HG03045 (cell line): ENCODE measurements around the gene AMTN.
"Not testable (repeated sequence)": the region's sequence is repeated elsewhere in the genome, so short reads cannot be mapped to it uniquely, and the experiment has no call there.

Experiments used
- ATAC-seq: cut with Tn5 transposase; IDR thresholded peaks from one replicate; pipeline ENCODE4 v1.9.1; 2021; ENCODE audit warnings: mild to moderate bottlenecking, moderate library complexity; ENCODE audit not compliant: unreplicated experiment

Gene AMTN, protein sequence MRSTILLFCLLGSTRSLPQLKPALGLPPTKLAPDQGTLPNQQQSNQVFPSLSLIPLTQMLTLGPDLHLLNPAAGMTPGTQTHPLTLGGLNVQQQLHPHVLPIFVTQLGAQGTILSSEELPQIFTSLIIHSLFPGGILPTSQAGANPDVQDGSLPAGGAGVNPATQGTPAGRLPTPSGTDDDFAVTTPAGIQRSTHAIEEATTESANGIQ

DNA sequence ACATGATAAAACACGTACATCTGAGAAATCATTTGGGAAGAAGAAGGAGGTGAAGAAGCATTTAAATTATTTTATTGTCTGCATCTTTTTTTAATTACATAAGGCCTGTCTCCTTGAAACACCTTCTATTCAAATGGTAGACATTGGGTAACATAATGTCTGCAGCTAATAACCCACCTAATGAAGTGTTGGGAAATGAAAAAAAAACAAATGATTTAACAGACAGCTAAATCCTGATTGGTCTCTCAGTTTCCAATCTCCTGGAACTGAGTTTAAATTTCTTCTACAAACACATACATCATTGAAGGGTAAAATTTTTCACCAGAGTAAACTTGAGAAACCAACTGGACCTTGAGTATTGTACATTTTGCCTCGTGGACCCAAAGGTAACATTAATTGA, at the start of gene AMTN:
AMTN (plus strand) TSS at position 301 of the 400 bp plus-strand sequence. CDS start 209 bp downstream, outside the sequence.
- ATAC-seq = no peak

DNA sequence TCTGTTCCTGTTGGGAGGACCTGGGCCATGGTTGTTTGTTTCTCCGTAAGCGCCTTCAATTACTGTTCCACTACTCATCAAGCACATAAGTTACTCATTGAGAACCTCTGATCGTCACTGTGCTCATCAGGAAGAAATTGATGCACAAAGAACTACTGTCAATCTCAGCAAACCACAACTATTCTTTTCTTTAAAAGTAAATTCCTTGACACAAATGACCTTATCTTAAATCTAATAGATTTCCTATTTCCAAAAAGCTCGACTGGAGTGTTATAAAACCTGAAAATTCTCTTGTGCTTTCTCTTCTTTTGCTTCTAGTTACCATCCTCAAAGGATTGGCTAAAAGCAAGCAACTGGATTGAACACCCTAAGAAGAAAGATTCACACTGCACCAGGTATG, 46.5 kb upstream of the AMTN start, which contains the start of gene MUC7:
MUC7 (plus strand) TSS at position 301 of the 400 bp plus-strand sequence. CDS start 1,825 bp downstream, outside the sequence.
- no peak for ATAC-seq

DNA sequence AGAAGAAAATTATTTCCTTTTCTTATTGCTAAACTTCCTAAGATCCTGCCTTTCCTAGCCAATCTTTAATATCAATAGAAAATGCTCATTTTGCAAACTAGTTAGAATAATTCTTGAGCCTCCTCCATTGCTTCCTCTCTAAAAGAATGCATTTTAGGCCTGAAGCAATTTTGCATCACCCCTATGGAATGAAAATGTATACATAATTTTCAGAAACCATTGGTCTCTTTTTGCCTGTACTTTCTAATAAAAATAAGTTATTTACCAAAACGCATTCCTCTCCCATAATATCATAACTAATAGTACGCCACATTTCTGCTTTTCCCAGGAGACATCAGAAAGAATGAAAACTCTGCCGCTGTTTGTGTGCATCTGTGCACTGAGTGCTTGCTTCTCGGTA, 44.7 kb upstream of the AMTN start:
- no peak for ATAC-seq

DNA sequence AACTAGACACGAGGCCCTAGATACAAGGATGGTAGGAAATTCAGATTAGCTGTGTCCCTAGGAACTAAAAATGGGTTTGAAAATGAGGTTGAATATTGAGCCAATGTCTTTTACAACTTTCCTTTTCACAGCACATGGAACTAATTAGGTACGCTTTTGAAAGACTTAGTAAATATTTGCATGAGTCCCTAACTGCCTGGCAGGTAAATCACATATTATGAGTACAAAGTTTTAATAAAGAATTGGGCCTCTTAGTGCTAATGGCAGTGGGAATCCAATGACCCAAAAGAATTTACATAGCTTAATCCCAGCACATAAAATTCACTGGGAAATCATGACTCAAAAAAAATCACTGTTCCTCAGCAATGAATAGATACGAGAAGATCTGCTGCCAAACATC, 29.6 kb upstream of the AMTN start:
- ATAC-seq = no peak

DNA sequence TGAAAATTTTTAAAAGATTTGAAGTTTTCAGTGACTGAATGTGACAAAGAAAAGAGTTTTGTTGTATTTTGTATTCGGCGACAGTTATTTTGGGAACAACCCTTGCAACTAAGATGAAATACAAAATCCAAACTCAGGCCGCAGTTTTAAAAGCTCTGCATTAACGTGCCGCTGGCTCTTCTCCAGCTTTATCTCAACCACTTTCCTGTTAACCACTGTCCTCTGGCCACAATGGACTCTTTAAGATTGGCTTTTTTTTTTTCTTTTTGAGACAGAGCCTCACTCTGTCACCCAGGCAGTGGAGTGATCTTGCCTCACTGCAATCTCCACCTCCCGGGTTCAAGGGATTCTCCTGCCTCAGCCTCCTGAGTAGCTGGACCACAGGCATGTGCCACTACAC, 22.1 kb upstream of the AMTN start:
- ATAC-seq = no peak

DNA sequence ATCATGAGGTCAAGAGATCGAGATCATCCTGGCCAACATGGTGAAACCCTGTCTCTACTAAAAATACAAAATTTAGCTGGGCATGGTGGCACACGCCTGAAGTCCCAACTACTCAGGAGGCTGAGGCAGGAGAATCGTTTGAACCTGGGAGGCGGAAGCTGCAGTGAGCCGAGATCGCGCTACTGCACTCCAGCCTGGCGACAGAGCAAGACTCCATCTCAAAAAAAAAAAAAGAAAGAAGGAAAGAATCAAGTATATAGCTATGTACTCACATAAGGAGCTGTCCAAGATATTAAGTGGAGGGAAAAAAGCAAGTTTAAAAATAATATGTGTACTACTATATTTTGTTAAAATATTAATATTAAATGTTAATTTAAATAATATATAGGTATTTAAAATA, 16.5 kb upstream of the AMTN start:
- ATAC-seq = not testable (repeated sequence)

DNA sequence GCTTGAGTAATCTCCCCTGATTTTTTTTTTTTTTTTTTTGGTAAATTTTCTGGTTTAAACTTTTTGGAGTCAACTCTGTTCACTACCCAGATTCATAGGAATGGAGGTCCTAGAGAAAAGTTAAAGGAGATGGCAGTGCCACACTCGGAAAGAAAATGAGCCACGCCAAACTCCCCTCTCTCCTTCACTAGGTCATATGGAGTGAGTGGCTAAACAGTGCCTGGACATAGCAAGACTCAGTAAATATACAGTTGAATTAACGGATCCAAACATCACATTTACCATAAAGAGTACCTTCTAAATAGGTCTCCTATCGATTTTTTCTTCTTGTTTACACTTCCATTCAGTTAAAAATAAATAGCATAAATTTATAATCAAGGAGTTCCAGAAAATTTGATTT, 13.6 kb upstream of the AMTN start:
- ATAC-seq = no peak

DNA sequence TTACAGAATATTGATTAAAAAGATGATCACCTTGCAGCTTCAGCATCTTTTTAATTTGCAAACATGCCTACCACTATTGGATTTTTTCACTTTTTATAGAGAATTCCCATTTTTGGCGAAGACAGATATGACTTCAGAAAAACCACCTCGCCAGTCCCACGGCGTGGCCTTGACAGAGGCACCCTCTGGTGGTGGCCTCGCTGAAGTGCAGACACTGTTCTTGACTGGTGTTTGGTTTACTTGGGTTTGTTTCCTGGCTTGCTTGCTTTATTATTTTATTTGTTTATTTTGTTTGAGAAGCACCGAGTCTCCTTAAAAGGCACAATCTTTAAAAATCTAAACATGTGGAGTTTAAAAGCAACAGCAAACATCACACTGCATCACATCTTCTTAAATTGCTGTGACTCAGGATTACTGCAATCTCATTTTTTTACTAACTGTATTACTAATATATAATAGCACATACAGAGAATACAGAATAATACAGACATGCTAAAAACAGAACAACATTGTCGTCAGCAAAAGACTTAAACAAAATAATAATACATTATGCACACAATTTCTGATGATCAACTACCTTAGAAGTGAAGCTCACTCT, 13.1 kb upstream of the AMTN start:
- ATAC-seq = peak; percentile 88

DNA sequence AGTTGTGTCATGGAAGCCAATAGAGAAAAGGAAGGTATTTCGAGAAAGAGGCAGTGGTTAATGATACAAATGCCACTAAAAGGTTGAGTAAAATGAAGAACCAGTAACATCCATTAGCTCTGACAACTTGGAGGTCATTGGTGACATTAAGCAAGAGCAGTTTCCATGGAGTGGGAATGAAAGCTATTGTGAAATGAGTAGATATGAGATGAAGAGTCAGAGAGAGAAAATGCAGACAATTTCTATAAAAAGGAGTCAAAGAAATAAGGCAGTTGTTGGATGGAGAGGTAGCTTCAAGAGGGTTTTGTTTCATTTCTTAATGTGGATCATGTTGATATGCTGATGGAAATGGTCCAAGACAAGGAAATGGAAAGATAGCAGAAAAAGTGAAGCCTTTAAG, 9.6 kb upstream of the AMTN start:
- no peak for ATAC-seq

DNA sequence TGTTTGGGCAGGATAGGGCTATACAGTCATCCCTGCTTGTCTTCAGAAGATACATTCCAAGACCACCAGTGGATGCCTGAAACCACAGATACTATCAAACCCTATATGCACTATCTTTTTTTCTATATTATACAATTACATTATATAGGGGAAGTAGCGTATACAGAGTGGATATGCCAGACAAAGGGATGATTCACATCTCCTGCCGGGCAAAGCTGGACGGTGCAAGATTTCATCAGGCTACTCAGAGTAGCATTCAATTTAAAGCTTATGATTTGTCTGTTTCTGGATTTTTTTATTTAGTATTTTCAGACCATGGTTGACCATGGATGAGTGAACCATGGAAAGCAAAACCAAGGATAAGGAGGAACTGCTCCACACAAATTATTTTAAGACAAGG, 7.0 kb upstream of the AMTN start:
- ATAC-seq = no peak

DNA sequence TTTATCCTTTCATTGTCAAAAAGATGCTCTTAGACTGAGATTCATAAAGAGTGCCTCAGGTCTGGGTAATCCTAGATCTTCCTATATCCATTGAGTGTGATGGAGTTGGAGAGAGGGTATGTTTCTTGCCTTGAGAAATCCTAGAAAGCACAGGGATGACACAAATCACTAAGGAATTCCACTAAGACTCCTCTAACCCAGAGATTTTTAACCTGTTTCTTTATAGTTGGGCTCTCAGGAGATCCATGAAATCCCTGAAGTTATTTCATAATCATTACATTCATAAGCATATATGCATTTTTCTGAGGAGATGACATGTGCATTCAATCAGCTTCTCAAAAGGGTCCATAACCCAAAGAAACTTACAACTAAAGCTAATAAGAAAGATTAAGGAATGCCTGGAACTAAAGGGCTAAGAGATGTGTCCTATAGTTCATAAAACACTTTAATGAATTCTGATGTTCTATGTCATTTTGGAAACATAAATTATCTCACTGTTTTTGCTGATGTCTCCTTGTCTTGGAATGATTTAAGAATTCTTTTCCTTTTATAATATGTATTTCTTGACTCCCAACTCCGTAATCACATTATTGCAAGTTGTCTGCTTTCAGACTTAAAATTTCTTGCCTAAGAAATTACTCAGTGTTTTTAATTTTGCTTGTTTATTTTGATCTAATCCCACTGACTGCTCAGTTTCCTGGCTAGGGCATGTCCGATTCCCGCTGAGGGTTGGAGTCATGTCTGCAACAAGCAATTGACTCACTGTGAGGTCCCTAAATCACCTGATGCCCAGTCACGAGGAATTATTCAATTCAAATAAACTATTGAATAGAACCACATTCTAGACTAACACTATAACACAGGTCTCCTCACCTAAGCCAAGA, 2.8 kb upstream of the AMTN start:
- ATAC-seq = no peak

DNA sequence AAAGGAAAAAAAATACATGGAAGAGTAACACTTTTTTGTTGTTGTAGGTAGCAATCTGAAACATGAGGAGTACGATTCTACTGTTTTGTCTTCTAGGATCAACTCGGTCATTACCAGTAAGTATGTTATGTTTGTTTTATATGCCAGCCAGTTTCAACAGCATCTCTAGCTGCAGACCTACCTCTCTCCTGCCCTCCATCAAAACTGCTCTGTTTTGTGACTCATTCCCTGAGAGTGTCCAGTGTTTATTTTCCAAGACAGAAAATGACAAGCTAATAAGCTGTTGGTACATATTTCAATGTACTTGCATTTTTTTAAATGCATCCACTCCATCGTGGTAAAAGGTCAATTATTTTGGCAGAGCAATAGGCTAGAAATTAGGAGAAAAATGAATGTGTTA, 347 bp downstream of the AMTN start:
- ATAC-seq = no peak

DNA sequence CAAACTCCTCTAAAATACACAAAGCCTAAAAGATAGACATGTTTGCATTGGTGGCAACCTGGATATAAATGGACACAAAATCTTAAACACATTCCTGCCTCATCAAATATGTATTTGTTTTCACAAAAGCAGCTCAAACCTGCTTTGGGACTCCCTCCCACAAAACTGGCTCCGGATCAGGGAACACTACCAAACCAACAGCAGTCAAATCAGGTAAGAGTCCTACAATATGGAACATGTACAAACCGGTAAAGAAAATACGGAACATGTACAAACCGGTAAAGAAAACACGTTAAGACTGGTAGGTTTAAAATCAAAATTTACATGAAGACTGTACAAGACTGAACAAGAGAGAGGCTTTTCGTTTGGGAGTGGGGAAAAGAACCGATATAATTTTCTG, 4.3 kb downstream of the AMTN start:
- no peak for ATAC-seq

DNA sequence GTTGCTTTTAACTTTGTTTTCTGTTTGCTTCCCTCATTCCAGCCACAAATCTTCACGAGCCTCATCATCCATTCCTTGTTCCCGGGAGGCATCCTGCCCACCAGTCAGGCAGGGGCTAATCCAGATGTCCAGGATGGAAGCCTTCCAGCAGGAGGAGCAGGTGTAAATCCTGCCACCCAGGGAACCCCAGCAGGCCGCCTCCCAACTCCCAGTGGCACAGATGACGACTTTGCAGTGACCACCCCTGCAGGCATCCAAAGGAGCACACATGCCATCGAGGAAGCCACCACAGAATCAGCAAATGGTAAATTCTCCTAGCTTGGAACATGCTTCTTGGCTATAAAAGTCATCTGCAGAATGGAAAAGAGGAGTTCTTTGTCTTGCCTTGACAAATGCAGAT, 12.6 kb downstream of the AMTN start:
- ATAC-seq = no peak

DNA sequence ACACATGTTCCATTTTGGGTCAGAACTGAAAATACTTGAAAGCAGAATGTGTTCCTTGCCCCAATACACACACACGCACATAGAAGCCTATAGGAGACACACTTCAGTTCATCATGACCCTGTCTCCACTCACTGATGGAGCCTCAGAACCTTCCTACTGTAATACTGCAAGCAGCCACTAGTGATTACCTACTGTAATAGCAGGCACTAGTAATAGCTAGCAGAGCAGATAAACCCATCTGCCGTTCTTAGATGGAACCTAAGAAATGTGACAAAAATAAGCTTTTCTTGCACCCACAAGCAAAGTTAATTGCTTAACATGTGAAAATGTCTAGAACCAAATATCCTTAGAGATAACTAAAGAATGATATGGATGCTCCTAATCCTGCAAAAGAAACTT, 13.6 kb downstream of the AMTN start:
- no peak for ATAC-seq

DNA sequence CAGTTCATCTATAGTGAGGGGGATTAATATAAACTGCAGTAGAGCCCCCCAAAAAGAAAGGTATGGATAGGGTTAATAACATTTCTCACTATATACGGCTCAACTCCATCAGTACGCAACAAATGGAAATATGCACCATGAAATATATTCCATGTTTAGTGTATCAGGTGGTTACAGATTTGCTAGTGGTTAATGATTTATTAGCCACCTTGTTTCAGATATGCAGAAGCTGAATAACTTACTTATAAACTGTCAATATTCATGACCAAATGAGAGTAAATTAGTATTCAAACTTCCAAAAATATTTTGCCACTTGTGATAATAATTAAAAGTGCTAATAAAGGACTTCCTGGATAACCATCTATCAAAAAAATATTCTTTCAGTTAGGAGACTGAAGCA, 14.8 kb downstream of the AMTN start:
- ATAC-seq = no peak

DNA sequence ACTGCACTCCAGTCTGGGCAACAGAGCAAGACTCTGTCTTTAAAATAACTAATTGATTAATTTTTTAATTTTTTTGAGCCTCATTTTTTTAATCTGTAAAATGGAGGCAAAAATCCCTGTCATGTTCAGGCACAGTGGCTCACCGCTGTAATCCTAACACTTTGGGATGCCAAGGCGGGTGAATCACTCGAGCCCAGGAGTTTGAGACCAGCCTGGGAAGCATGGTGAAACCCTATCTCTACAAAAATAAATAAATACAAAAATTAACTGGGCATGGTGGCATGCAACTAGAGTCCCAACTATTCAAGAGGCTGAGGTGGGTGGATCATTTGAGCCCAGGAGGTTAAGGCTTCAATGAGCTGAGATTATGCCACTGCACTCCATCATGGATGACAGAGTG, 15.4 kb downstream of the AMTN start:
- no peak for ATAC-seq

DNA sequence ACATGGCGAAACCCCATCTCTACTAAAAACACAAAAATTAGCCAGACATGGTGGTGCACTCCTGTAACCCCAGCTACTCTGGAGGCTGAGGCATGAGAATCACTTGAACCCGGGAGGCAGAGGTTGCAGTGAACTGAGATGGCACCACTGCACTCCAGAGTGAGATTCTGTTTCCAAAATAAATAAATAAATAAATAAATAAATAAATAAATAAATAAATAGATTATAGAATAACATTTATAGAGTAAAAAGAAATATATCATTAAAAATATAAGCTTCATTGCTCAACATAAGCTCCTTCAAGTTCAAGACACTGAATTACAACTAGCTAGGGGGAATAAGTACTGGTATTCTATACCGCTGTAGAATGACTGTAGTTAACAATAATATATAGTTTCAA, 16.5 kb downstream of the AMTN start:
- ATAC-seq = not testable (repeated sequence)

DNA sequence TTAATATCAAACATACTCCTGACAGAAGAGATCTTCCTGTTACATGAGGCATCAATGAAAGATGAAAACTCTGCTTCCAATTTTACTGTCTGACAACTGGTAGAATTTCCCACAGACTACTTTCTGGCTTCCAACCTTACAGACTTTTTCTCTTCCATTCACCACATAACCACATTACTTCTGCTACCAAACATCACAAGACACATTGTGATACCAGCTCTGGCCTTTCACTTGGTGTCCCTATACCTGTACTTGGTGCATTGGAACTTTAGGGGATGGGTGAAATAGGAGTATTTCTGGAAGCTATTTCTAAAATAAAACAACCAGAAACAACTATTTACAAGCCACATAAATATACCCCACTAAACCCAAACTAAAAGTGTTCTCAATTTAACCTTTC, 20.5 kb downstream of the AMTN start:
- ATAC-seq = no peak

DNA sequence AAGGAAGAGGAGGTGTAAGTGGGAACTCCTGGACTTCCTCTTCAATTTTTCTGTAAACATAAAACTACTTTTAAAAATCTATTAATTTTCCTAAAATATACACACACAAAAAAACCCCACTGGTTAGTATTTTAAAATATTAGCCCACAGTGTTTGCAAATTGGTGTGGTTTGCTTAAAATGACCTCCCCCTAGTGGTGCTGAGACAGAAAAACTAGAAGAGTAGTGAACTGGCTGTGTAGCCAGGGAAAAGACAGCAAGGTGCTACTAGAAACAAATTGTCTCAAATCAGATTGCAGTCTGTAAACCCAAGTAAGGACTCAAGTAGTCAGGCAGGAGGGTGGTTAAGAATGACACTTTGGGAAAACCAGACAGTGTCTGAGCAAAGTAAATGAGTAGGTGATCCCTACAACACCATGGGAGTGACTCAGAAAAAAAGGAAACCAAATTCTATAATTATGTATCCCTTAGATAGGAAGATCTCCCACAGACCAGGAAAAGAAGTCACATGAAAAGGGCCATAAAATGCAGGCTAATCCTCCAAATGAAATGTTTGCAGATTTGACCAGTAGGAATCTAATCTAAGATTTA, 26.0 kb downstream of the AMTN start:
- no peak for ATAC-seq

DNA sequence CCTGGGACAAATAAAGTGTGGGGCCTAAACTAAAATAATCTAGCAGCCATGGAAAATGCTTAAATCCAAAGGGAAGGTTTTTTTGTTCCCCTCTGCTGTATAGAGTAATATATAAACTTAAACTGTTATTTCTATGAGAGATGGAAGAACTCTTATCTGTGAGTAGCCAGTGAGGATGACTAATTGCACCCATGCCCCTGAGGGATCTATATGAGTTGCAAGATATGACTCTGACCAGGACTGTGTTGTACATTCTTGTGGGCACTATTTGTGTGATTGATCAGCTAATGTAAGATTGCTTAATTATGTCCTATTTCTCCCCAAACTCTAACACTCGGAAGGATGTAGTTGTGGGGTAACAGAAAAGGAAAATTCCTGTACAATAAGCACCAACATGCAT, 38.5 kb downstream of the AMTN start:
- ATAC-seq = no peak
